Kidney epithelial cell (primary cell): ENCODE measurements around the gene AANAT. TPM values are rescaled to one million over a fixed set of nuclear protein-coding genes. Genes with fewer than 3 reads are reported as not detected.

Experiments used
- DNase-seq: peaks from one replicate; pipeline ENCODE4 v3.0.0-alpha.2; 2010; ENCODE audit warnings: low read depth
- H3K27me3 ChIP-seq: 2 replicates; pipeline ENCODE4 v1.6.0; 2011; ENCODE audit warnings: low read length; ENCODE audit not compliant: control insufficient read depth, insufficient read depth
- H3K36me3 ChIP-seq: 2 replicates; pipeline ENCODE4 v1.5.1; 2011; ENCODE audit warnings: low read length; ENCODE audit not compliant: control insufficient read depth, insufficient read depth
- H3K4me3 ChIP-seq: 2 replicates; pipeline ENCODE4 v1.5.1; 2011; ENCODE audit warnings: low read depth, mild to moderate bottlenecking, control low read depth, low read length
- CTCF ChIP-seq: IDR thresholded peaks from 2 replicates; pipeline ENCODE4 v1.5.1; 2011; ENCODE audit warnings: mild to moderate bottlenecking, moderate library complexity, low read length, control low read depth, inconsistent platforms; ENCODE audit not compliant: insufficient read depth, poor library complexity, severe bottlenecking
- total RNA-seq: library from RNA; depleted of rRNA; stranded (reverse); fragments of >200 nt; gene quantifications from 2 replicates; pipeline ENCODE4 v1.2.3, GENCODE V29; 2015

Gene AANAT
- total RNA-seq, 1 donor from 2014 or later: not detected

GRCh38 chr17:76438906-76439305 lies 28.5 kb upstream of the AANAT start:
- DNase-seq: no peak

GRCh38 chr17:76439314-76439928 lies 28.0 kb upstream of the AANAT start:
- Histone ChIP-seq H3K4me3 (no peak overlapping the region), H3K27me3 (no peaks in the 10 kb centered on the region)
- TF ChIP-seq CTCF: no peak

More at GRCh38 chr17:76438906-76439305, 28.5 kb upstream of the AANAT start:
- H3K4me3 ChIP-seq: no peak overlapping the region
- H3K36me3 ChIP-seq: no peaks in the 10 kb centered on the region
- no peak for TF ChIP-seq CTCF
- no peaks in the 10 kb centered on the region for H3K27me3 ChIP-seq

GRCh38 chr17:76440751-76441362 lies 26.5 kb upstream of the AANAT start:
- no peak overlapping the region for H3K4me3 ChIP-seq
- no peaks in the 10 kb centered on the region for H3K27me3 ChIP-seq
- TF ChIP-seq CTCF: no peak
- no peaks in the 10 kb centered on the region for H3K36me3 ChIP-seq
- no peak for DNase-seq

More at GRCh38 chr17:76439314-76439928, 28.0 kb upstream of the AANAT start:
- DNase-seq: no peak
- no peaks in the 10 kb centered on the region for H3K36me3 ChIP-seq

- no peaks in the 10 kb centered on the region for H3K27me3 ChIP-seq
- DNase-seq: no peak
- H3K36me3 ChIP-seq: no peaks in the 10 kb centered on the region
- no peak for TF ChIP-seq CTCF
- no peak overlapping the region for H3K4me3 ChIP-seq
These were observed 25.6 kb upstream of the AANAT start for GRCh38 chr17:76441686-76442340.

- DNase-seq: no peak
- Histone ChIP-seq H3K27me3 (no peaks in the 10 kb centered on the region), H3K4me3 (no peak overlapping the region), H3K36me3 (no peaks in the 10 kb centered on the region)
- no peak for TF ChIP-seq CTCF
These were observed 24.8 kb upstream of the AANAT start for GRCh38 chr17:76442341-76443338.
